Transverse colon (tissue), 4 donors: Measurements from ENCODE around the gene CLSTN2. TPM values are rescaled to one million over a fixed set of nuclear protein-coding genes. Genes with fewer than 3 reads are reported as not detected.

Experiments
- DNase-seq: peaks from one replicate; pipeline ENCODE4 v3.0.0-alpha.2; 2019
- H3K27ac ChIP-seq, 4 donors: fragments of 200-600 bp; sonication (generic); 2 replicates each; pipeline ENCODE4 v1.5.1; 2016 to 2018; ENCODE audit warnings: inconsistent platforms in 4 of 4
- H3K27me3 ChIP-seq: fragments of 200-600 bp; sonication (generic); 2 replicates; pipeline ENCODE4 v1.5.1; 2017; ENCODE audit warnings: inconsistent platforms
- H3K36me3 ChIP-seq, 4 donors: fragments of 200-600 bp; sonication (generic); 2 replicates each; pipeline ENCODE4 v1.5.1; 2017 to 2019; ENCODE audit warnings: inconsistent platforms in 4 of 4
- H3K4me1 ChIP-seq, 4 donors: fragments of 200-600 bp; sonication (generic); 2 replicates each; pipeline ENCODE4 v1.5.1; 2017 to 2020; ENCODE audit warnings: inconsistent platforms in 4 of 4
- H3K4me3 ChIP-seq, 4 donors: fragments of 200-600 bp; sonication (generic); 1 replicate in 1 of 4; 2 replicates in 3 of 4; pipeline versions ENCODE4 v1.5.1 to v1.6.1; 2017 to 2019; ENCODE audit warnings: inconsistent platforms in 4 of 4
- H3K9me3 ChIP-seq, 2 donors: fragments of 200-600 bp; sonication (generic); 2 replicates each; pipeline ENCODE4 v1.5.1; 2017 to 2019; ENCODE audit warnings: inconsistent platforms in 2 of 2
- CTCF ChIP-seq, 5 experiments: fragments of 200-600 bp in 3 of 5; fragments of 450-650 bp in 2 of 5; sonication (generic) in 3 of 5; IDR thresholded peaks; 1 replicate in 2 of 5; 2 replicates in 3 of 5; pipeline ENCODE4 v1.5.1; 2016 to 2017; ENCODE audit warnings: antibody characterized with exemption in 5 of 5, inconsistent platforms in 3 of 5, mild to moderate bottlenecking in 2 of 5, moderate library complexity in 1 of 5
- EP300 ChIP-seq: sonication (generic); formaldehyde crosslinking; IDR thresholded peaks from one replicate; pipeline ENCODE4 v1.6.1; 2017; ENCODE audit warnings: antibody characterized with exemption, low read depth
- POLR2A ChIP-seq: fragments of 450-650 bp; IDR thresholded peaks from one replicate; pipeline ENCODE4 v1.6.1; 2016; ENCODE audit warnings: antibody characterized with exemption, mild to moderate bottlenecking, moderate library complexity
- POLR2AphosphoS5 ChIP-seq, 3 donors: sonication (generic); formaldehyde crosslinking; IDR thresholded peaks; one replicate each; pipeline ENCODE4 v1.6.1; 2016; ENCODE audit warnings: antibody characterized with exemption in 3 of 3
- WGBS, 2 donors: methylation state at CpG; one replicate each; pipeline ENCODE4 v1.1.5; 2018; ENCODE audit warnings: low coverage in 1 of 2; 5-methylcytosine and 5-hydroxymethylcytosine counted together
- in situ Hi-C, 4 donors: fragments of 200-750 bp; cut with MboI; loops; one replicate each; pipeline versions ENCODE4 v1.15.0 to v1.15.1; 2017; ENCODE audit warnings: low sequenced_read_pairs in 3 of 4, low pct_ligation_motif_present in 1 of 4, low pct_unique_long_range_greater_than_20kb in 1 of 4
- intact Hi-C: fragments of 100-400 bp; cut with DNase I; formaldehyde crosslinking; loops from one replicate; pipeline ENCODE4 v1.15.1; 2023; ENCODE audit warnings: low total_unique reads
- total RNA-seq, 4 donors: library from RNA; depleted of rRNA; stranded (reverse); fragments of >200 nt; gene quantifications; one replicate each; pipeline ENCODE4 v1.1.0, GENCODE V29; 2016

The CLSTN2 gene
- total RNA-seq, 4 donors from 2014 or later, result 0.60 to 9.0 (median 2.2) TPM

GRCh38 chr3:140088058-140088457 is 153.1 kb downstream of the CLSTN2 start:
- in situ Hi-C loops (no loop called here), intact Hi-C loops (no loop called here)
- WGBS, 2 donors, result 56 to 75% methylated on average over 1 to 3 of the region's 3 CpGs
- Histone ChIP-seq H3K27ac (no peak overlapping the region), H3K4me1 (no peaks in the 10 kb centered on the region), H3K4me3 (no peak overlapping the region), H3K27me3 (no peaks in the 10 kb centered on the region), H3K9me3 (no peaks in the 10 kb centered on the region), H3K36me3 (no peaks in the 10 kb centered on the region)
- no peak for TF ChIP-seq CTCF (IDR thresholded peaks at IDR 0.05)
- no peak for TF ChIP-seq EP300
- no peak for TF ChIP-seq POLR2AphosphoS5 (IDR thresholded peaks at IDR 0.05)
- no peak for TF ChIP-seq POLR2A
- no peak for DNase-seq

GRCh38 chr3:140088513-140088912 is 153.5 kb downstream of the CLSTN2 start:
- in situ Hi-C loops (no loop called here), intact Hi-C loops (no loop called here)
- Histone ChIP-seq H3K27me3 (no peaks in the 10 kb centered on the region), H3K4me1 (no peaks in the 10 kb centered on the region), H3K27ac (no peak overlapping the region), H3K4me3 (no peak overlapping the region), H3K36me3 (no peaks in the 10 kb centered on the region), H3K9me3 (no peaks in the 10 kb centered on the region)
- 17 to 79% methylated on average over 1 to 2 of the region's 2 CpGs for WGBS, 2 donors
- TF ChIP-seq POLR2AphosphoS5 (IDR thresholded peaks at IDR 0.05) (no peak), CTCF (IDR thresholded peaks at IDR 0.05) (no peak), POLR2A (no peak)
- no peak for DNase-seq

- H3K4me3 ChIP-seq, result no peak overlapping the region
- WGBS, 2 donors, result 74 to 92% methylated on average over 2 of the region's 2 CpGs
- H3K4me1 ChIP-seq, result peaks cover 0 to 7% (median 0%) of the 10 kb centered on the region in 4 donors
- TF ChIP-seq CTCF (IDR thresholded peaks at IDR 0.05) (no peak), POLR2AphosphoS5 (IDR thresholded peaks at IDR 0.05) (no peak), POLR2A (no peak), EP300 (no peak)
- in situ Hi-C loops (no loop called here), intact Hi-C loops (no loop called here)
- no peaks in the 10 kb centered on the region for H3K27me3 ChIP-seq
- no peaks in the 10 kb centered on the region for H3K36me3 ChIP-seq
- no peak overlapping the region for H3K27ac ChIP-seq
- DNase-seq, result no peak
- H3K9me3 ChIP-seq, result no peaks in the 10 kb centered on the region
Measured at GRCh38 chr3:140089403-140090072, 154.6 kb downstream of the CLSTN2 start.

- no peaks in the 10 kb centered on the region for H3K27me3 ChIP-seq
- 81% methylated on average over 3 of the region's 3 CpGs; no CpG with 5 or more reads in 1 of the 2 donors for WGBS, 2 donors
- in situ Hi-C loops (no loop called here), intact Hi-C loops (no loop called here)
- no peaks in the 10 kb centered on the region for H3K36me3 ChIP-seq
- H3K27ac ChIP-seq, result no peak overlapping the region
- peaks cover 0 to 7% (median 0%) of the 10 kb centered on the region in 4 donors for H3K4me1 ChIP-seq
- TF ChIP-seq POLR2A, result no peak
- no peak for TF ChIP-seq CTCF (IDR thresholded peaks at IDR 0.05)
- TF ChIP-seq EP300, result no peak
- no peak overlapping the region for H3K4me3 ChIP-seq
- H3K9me3 ChIP-seq, result no peaks in the 10 kb centered on the region
- no peak for DNase-seq
Measured at GRCh38 chr3:140091143-140091542, 156.2 kb downstream of the CLSTN2 start.
